LNCAP (cell line): ENCODE results near the gene OR4K1.

ENCODE experiments used
- TF ChIP-seq, protein P1 (sequence below): fragments of 450-650 bp; IDR thresholded peaks from 2 replicates; pipeline ENCODE4 v1.5.1; 2017; ENCODE audit warnings: mild to moderate bottlenecking

OR4K1 gene

DNA sequence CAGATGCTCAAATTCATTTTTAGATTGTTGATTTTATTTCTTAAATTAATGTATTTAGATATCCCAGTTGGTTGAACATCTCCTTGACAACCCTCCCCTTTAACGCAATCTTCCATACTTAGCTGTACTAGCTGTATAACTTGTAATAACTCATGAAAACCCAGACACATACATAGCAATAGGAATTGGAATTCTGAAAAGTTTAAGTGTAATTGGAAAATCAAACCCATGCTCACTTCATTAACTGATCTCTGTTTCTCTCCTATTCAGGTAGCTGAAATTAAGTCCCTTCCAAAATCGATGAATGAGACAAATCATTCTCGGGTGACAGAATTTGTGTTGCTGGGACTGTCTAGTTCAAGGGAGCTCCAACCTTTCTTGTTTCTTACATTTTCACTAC, 44.6 kb downstream of the OR4K1 start, which contains the start of gene OR4K15:
OR4K15 (plus strand) TSS at position 301 of the 400 bp plus-strand sequence; CDS start at position 301, 0 bp downstream.
- TF ChIP-seq, protein P1, sequence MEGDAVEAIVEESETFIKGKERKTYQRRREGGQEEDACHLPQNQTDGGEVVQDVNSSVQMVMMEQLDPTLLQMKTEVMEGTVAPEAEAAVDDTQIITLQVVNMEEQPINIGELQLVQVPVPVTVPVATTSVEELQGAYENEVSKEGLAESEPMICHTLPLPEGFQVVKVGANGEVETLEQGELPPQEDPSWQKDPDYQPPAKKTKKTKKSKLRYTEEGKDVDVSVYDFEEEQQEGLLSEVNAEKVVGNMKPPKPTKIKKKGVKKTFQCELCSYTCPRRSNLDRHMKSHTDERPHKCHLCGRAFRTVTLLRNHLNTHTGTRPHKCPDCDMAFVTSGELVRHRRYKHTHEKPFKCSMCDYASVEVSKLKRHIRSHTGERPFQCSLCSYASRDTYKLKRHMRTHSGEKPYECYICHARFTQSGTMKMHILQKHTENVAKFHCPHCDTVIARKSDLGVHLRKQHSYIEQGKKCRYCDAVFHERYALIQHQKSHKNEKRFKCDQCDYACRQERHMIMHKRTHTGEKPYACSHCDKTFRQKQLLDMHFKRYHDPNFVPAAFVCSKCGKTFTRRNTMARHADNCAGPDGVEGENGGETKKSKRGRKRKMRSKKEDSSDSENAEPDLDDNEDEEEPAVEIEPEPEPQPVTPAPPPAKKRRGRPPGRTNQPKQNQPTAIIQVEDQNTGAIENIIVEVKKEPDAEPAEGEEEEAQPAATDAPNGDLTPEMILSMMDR, result no peak
